NCI-H345 (cell line): ENCODE results near the gene SPHK1.

ENCODE experiments used
- DNase-seq: peaks from one replicate; lab custom pipeline; 2025; lab: John Stamatoyannopoulos, UW

SPHK1 gene

GRCh38 chr17:76363107-76363842, 21.1 kb upstream of the SPHK1 start:
- DNase-seq, result no peak

GRCh38 chr17:76365256-76365903, 19.0 kb upstream of the SPHK1 start:
- no peak for DNase-seq

GRCh38 chr17:76366247-76366646, 18.2 kb upstream of the SPHK1 start:
- no peak for DNase-seq

- DNase-seq, result no peak
These were observed 16.8 kb upstream of the SPHK1 start for GRCh38 chr17:76367642-76368041.

GRCh38 chr17:76368545-76368944, 15.9 kb upstream of the SPHK1 start:
- no peak for DNase-seq

- DNase-seq, result no peak
These were observed 15.0 kb upstream of the SPHK1 start for GRCh38 chr17:76369379-76369778.

GRCh38 chr17:76369804-76370203, 14.6 kb upstream of the SPHK1 start:
- no peak for DNase-seq

- DNase-seq, result no peak
These were observed 14.0 kb upstream of the SPHK1 start for GRCh38 chr17:76370261-76370993.

GRCh38 chr17:76371656-76372628, 12.5 kb upstream of the SPHK1 start:
- no peak for DNase-seq

- peak; percentile 23 for DNase-seq
These were observed 7.9 kb upstream of the SPHK1 start for GRCh38 chr17:76376318-76377133.

GRCh38 chr17:76378548-76379274, 5.7 kb upstream of the SPHK1 start:
- no peak for DNase-seq

GRCh38 chr17:76379275-76379641, 5.2 kb upstream of the SPHK1 start:
- no peak for DNase-seq

- no peak for DNase-seq
These were observed 4.6 kb upstream of the SPHK1 start for GRCh38 chr17:76379646-76380376.

- DNase-seq, result no peak
These were observed 2.6 kb upstream of the SPHK1 start for GRCh38 chr17:76381633-76382350.

GRCh38 chr17:76382351-76382802, 2.0 kb upstream of the SPHK1 start:
- no peak for DNase-seq

GRCh38 chr17:76382803-76383545, 1.4 kb upstream of the SPHK1 start:
- DNase-seq, result no peak

GRCh38 chr17:76383546-76384221, 725 bp upstream of the SPHK1 start:
- DNase-seq, result peak; percentile 13
